ENCODE results near the gene GPR152. TPM values are rescaled to one million over a fixed set of nuclear protein-coding genes. Genes with fewer than 3 reads are reported as not detected.

GPR152 gene
- polyA plus RNA-seq, 1 donor from 2014 or later, result 1.8 TPM

GRCh38 chr11:67401495-67402191, 50.9 kb downstream of the GPR152 start, which contains the start of gene PPP1CA:
PPP1CA (minus strand) TSS chr11:67401858; CDS start chr11:67401782, 76 bp downstream.
- H3K27me3 Mint-ChIP-seq, result no peaks in the 10 kb centered on the region
- H3K4me3 Mint-ChIP-seq, result peak within 1 kb of the TSS; percentile 91 to 100 (median 94)
- H3K4me1 Mint-ChIP-seq, result peaks cover 16 to 27% (median 21%) of the 10 kb centered on the region in 3 donors
- peak within 1 kb of the TSS; percentile 93 to 97 (median 95) for H3K27ac Mint-ChIP-seq
- no peaks in the 10 kb centered on the region for H3K9me3 Mint-ChIP-seq
- H3K36me3 Mint-ChIP-seq, result no peaks in the 10 kb centered on the region

Other genes with a start within 250 kb of the GPR152 start
- 26.2 TPM for gene GRK2, start 186.3 kb downstream of the GPR152 start, polyA plus RNA-seq
- gene ANKRD13D, start 163.4 kb downstream of the GPR152 start, polyA plus RNA-seq, result 17.3 TPM
- 5.5 TPM for gene SSH3, start 149.2 kb downstream of the GPR152 start, polyA plus RNA-seq
- gene POLD4, start 99.2 kb downstream of the GPR152 start, polyA plus RNA-seq, result 384 TPM
- gene CLCF1, start 79.1 kb downstream of the GPR152 start, polyA plus RNA-seq, result 5.1 TPM
- 12.0 TPM for gene RAD9A, start 60.7 kb downstream of the GPR152 start, polyA plus RNA-seq
- 546 TPM for gene PPP1CA, start 50.9 kb downstream of the GPR152 start, polyA plus RNA-seq
- gene TBC1D10C, start 48.6 kb downstream of the GPR152 start, polyA plus RNA-seq, result 341 TPM
- gene CARNS1, start 37.1 kb downstream of the GPR152 start, polyA plus RNA-seq, result 2.4 TPM
- 65.1 TPM for gene RPS6KB2, start 24.2 kb downstream of the GPR152 start, polyA plus RNA-seq
- gene PTPRCAP, start 15.0 kb downstream of the GPR152 start, polyA plus RNA-seq, result 1,093 TPM
- gene CORO1B, start 9.3 kb downstream of the GPR152 start, polyA plus RNA-seq, result 19.9 TPM
- 3.9 TPM for gene CABP4, start 2.6 kb upstream of the GPR152 start, polyA plus RNA-seq
- 272 TPM for gene TMEM134, start 16.5 kb upstream of the GPR152 start, polyA plus RNA-seq
- 158 TPM for gene AIP, start 30.3 kb upstream of the GPR152 start, polyA plus RNA-seq
- gene PITPNM1, start 52.6 kb upstream of the GPR152 start, polyA plus RNA-seq, result 40.6 TPM
- gene CDK2AP2, start 55.4 kb upstream of the GPR152 start, polyA plus RNA-seq, result 133 TPM
- gene CABP2, start 70.7 kb upstream of the GPR152 start, polyA plus RNA-seq, result not detected
- gene GSTP1, start 131.1 kb upstream of the GPR152 start, polyA plus RNA-seq, result 214 TPM
- gene NDUFV1, start 154.2 kb upstream of the GPR152 start, polyA plus RNA-seq, result 121 TPM
- gene NUDT8, start 177.2 kb upstream of the GPR152 start, polyA plus RNA-seq, result 2.9 TPM
- not detected for gene TBX10, start 187.0 kb upstream of the GPR152 start, polyA plus RNA-seq
- 0.63 TPM for gene ACY3, start 198.0 kb upstream of the GPR152 start, polyA plus RNA-seq
- not detected for gene ALDH3B2, start 221.9 kb upstream of the GPR152 start, polyA plus RNA-seq

All from IgD-negative memory B cell (primary cell).